ENCODE measurements around the gene MICAL2. TPM values are rescaled to one million over a fixed set of nuclear protein-coding genes. Genes with fewer than 3 reads are reported as not detected.

Gene MICAL2
- polyA plus RNA-seq, 4 donors, result 5.3 to 7.2 (median 6.8) TPM

DNA sequence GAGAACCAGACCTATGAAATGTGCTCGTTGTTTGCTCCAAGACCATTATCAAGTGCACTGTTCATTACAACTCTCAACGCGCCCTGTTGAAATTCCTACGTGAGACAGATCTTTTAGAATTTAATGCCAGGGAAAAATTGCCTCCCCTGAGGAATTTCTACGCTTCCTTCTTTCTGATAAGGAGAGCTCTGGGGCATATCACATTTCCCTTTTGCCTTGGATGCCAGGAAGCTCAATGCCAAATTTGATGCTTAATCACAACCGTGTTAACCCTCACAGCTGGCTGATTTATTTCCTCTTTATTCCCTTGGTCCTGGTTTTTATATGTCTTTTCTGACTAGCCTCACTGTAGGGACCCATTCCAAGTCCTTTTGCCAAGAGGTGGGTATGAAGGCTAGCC lies 109.4 kb downstream of the MICAL2 start:
- DNase-seq (ENCODE audit: low read depth in 4 of 4, low spot score in 2 of 4), result no peak

DNA sequence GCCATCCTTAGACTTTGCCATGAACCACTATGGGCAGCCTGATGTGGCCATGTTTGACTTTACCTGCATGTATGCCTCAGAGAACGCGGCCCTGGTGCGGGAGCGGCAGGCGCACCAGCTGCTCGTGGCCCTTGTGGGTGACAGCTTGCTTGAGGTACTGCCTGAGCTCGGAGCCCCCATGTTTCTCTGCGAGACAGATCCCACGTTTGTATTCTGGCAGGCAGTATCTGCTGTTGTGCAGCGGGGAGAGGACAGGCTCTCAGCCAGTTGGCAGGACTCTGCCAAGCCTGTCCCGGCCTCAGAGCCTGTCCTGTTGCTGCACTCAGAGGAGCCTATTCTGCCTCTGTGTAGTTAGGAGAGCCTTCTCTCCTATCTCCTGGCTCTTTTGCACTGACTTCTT lies 109.9 kb downstream of the MICAL2 start:
- no peak for DNase-seq (ENCODE audit: low read depth in 4 of 4, low spot score in 2 of 4)

DNA sequence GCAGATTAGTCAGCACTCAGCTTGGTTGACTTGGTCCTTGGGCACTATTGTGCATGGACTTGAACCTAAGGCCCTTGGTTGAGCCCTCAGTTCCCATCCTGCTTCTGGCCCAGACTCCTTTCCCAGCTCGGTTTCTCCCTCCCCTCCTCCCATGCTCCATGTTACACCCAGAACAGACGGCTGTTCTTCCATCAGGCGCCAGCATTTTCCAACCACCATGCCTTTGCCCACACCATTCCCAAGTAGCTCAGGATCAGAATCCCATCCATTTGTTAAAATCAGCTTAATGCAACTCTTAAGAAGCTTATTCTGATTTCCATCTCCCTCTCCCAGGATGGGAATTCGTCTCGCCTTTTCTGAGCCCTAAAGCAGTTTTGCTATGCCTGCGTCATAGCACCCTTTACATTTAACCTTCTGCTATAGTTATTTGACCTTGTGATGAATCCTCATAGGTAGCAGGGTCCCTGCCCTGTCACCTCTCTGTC lies 110.7 kb downstream of the MICAL2 start:
- no peak for DNase-seq (ENCODE audit: low read depth in 4 of 4, low spot score in 2 of 4)

DNA sequence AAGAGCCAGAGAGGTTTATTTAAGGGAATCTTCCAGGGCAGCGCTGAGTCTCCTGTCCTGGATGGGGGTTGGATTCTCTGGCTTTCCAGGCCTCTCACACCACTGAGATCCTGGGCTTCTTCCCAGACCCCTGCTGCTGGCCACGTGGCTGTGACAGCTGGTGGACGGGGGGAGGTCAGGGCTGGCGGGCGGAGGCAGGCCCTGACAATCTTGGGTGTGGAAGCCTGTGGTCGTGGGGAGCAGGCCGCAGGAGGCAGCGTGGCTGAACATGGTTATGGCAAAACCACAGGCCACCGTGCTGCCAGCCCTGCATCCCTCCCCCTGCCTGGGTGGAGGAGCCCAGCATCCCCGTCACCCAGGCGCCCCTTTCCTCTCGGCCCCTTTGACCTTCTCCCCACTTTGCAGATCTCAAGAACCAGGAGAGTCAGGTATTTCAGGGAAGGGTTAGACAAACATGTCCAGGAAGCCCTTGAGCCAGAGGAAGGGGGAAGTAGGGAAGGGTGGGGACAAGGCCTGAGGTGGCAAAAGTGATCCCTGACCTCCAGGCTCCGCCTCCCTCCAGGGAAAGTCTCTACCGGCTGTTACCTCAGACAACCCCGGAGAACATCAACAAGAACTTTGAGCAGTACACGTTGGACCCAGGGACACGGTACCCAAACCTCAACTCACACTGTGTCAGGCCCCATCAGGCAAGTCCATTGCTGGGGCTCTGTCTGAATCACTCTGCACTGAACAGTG lies 111.8 kb downstream of the MICAL2 start:
- DNase-seq (ENCODE audit: low read depth in 4 of 4, low spot score in 2 of 4), result no peak

- DNase-seq (ENCODE audit: low read depth in 4 of 4, low spot score in 2 of 4), result no peak
Measured at GRCh38 chr11:12223771-12224536, 113.6 kb downstream of the MICAL2 start.

DNA sequence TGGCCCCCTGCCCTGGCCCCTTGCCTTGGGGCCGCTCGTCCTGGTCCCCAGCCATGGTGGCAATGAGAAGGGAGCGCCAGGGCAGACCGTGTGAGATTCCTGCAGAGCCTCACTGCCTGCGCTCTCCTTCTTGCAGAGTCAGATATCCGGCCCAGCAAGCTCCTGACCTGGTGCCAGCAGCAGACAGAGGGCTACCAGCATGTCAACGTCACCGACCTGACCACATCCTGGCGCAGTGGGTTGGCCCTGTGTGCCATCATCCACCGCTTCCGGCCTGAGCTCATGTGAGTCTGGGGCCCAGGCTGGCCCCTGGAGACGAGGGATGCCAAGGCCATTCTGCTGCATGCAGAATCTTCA lies 114.1 kb downstream of the MICAL2 start:
- DNase-seq (ENCODE audit: low read depth in 4 of 4, low spot score in 2 of 4), result no peak

- no peak for DNase-seq (ENCODE audit: low read depth in 4 of 4, low spot score in 2 of 4)
Measured at GRCh38 chr11:12225046-12225739, 114.8 kb downstream of the MICAL2 start.

- no peak for DNase-seq (ENCODE audit: low read depth in 4 of 4, low spot score in 2 of 4)
Measured at GRCh38 chr11:12226093-12226492, 115.7 kb downstream of the MICAL2 start.

- DNase-seq (ENCODE audit: low read depth in 4 of 4, low spot score in 2 of 4), result no peak
Measured at GRCh38 chr11:12229450-12230229, 119.2 kb downstream of the MICAL2 start.

GRCh38 chr11:12232160-12232559 lies 121.8 kb downstream of the MICAL2 start:
- DNase-seq (ENCODE audit: low read depth in 4 of 4, low spot score in 2 of 4), result no peak

- DNase-seq (ENCODE audit: low read depth in 4 of 4, low spot score in 2 of 4), result no peak
Measured at GRCh38 chr11:12232817-12233601, 122.6 kb downstream of the MICAL2 start.

DNA sequence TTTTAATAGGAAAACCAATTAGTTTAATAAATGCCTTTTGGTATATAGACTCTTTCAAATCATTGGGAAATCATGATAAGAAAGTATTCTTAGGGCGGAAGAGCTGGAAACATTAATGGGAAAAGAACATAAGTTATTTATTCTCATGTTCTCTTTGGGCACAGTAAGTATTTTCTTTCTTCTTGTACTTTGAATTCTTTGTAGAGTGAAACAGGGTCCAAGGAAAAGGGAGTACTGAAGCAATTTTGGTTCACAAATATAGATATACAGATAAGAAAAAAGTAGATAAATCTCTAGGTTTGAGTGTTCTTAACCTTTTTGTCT lies 123.2 kb downstream of the MICAL2 start:
- DNase-seq (ENCODE audit: low read depth in 4 of 4, low spot score in 2 of 4), result no peak

- DNase-seq (ENCODE audit: low read depth in 4 of 4, low spot score in 2 of 4), result no peak
Measured at GRCh38 chr11:12234221-12234620, 123.8 kb downstream of the MICAL2 start.

DNA sequence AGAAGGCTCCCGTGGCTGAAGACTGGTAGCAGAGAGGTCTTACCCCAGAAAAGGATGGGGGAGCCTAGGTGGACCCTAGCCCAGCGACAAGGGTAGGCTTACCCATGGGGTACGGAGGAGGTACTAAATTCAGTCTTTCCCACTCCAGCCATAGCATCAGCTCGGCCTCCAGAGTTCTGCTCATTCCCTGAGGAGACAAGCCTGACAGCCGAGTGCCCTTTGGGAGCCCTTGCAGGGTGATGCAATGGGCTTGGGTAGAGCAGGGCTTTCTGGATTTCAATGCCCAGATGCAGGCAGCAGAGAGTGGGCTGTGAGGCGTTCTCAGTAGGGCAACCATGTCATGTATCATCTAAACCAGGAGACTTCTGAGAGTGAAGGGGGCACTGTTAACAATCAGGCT lies 124.7 kb downstream of the MICAL2 start:
- DNase-seq (ENCODE audit: low read depth in 4 of 4, low spot score in 2 of 4), result no peak

DNA sequence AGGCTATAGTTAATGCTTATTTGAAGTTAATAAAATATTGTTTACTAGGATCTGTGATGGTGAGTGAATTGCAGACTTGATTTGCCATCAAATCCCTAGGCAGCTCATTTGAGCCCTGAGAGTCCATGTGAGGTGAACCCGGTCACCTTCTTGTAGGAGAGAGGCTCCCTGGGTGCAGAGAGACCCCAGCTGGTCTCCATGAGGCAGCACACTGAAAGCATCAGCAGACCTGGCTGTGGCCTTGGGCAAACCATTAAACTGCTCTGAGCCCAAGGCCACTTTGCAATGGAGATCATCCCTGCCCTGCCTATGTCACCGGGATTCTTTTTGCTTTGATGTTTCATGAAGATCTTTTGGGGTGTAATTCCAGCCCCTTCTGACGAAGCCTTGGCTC lies 125.2 kb downstream of the MICAL2 start:
- no peak for DNase-seq (ENCODE audit: low read depth in 4 of 4, low spot score in 2 of 4)

DNA sequence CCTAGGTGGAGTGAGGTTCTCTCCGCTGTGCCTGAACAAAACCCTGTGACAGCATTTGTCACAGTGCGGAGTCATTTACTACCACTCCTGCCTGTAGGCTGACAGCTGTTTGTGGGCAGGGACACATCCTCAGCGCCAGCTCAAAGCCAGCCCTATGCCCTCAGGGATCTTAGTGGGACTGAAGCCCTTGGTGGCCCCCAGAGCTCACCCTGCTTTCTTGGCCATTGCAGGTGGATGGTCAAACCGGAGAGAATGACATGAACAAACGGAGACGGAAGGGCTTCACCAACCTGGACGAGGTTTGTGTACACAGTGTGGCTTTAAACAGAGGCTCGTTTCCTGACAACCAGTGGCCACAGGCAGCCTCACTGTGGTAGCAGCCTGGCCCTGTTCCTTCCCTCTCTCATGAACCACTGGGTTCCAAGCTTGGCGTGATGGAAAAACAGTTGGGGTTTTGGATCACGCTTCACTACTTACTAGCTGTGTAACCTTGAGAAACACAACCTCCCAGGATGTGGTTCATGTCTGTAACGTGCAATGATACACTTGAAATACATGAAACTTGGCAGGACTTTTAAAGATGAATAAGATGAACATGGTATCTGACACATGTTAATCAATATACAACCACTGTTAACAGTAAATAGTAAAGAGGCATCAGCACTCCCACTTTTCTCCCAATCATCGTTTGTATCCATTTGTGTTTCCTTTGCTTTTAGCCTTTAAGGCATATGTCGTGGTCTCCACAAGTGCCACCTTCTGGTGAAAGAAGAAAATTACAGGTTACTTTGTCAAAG lies 125.8 kb downstream of the MICAL2 start:
- DNase-seq (ENCODE audit: low read depth in 4 of 4, low spot score in 2 of 4), result peak; percentile 32 to 62 (median 54)

DNA sequence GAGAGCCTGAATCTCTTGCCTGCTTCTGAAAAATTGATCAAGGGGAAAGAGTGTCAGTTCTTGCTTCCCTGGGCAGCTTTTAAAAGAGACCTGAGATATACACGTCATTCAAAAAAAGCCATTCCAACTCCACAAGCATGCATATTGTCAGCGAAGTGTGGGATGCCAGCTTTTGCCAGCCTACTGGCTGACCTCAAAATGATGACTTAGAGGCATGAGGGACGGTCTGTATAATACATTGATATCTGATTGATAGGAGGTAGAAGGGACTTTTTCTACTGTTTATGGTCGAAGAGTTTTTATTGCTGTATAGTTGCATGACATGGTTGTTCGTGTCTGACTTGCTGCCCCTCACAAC lies 126.3 kb downstream of the MICAL2 start:
- DNase-seq (ENCODE audit: low read depth in 4 of 4, low spot score in 2 of 4), result no peak

DNA sequence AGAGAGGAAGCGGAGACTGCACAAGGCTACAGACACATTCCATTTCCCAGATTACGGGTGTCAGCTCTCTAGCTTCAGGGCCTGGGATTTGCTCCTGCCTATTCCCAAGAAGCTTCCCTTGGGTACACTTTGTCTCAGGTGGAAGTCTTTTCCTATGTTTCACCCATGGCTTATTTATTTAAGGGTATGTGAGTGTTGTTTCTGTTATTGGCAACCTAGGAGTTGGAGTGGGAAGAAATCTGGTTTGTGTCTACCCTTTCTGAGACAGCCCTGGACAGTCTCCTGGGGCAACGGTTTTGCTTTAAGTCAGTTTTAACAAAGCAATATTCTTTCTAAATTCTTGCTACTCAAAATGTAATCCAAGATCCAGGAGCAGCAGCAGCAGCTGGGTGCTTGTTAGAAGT lies 127.0 kb downstream of the MICAL2 start:
- DNase-seq (ENCODE audit: low read depth in 4 of 4, low spot score in 2 of 4), result no peak

DNA sequence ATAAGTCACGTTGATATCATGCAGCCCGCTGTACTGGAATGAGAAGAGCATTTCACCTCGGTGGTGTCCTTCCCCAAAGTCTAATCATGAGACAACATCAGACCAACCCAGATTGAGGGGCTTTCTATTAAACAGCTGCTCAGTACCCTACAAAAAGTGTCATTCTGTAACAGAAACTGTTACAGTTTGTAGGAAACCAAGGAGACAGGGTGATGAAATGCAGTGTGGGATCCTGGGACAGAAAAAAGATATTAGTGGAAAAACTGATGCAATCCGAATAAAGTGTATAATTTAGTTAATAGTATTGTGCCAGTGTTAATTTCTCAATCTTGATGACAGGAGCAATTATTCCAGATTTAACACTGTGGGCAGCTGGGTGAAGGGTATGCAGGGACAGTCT lies 128.0 kb downstream of the MICAL2 start:
- no peak for DNase-seq (ENCODE audit: low read depth in 4 of 4, low spot score in 2 of 4)

All from left renal cortex interstitium (tissue), 4 donors.